K562 (cell line): Measurements from ENCODE around the gene CCDC27. TPM values are rescaled to one million over a fixed set of nuclear protein-coding genes. Genes with fewer than 3 reads are reported as not detected.

Source experiments
- BRD4 ChIP-seq: fragments of 200-600 bp; sonication (generic); IDR thresholded peaks from 2 replicates; pipeline ENCODE4 v1.6.1; 2017; ENCODE audit warnings: inconsistent platforms
- HDGF ChIP-seq: fragments of 450-650 bp; IDR thresholded peaks from 2 replicates; pipeline ENCODE4 v1.6.1; 2016
- KHSRP ChIP-seq: fragments of 450-650 bp; IDR thresholded peaks from 2 replicates; pipeline ENCODE4 v1.6.1; 2017
- KLF13 ChIP-seq: fragments of 450-650 bp; IDR thresholded peaks from 2 replicates; pipeline ENCODE4 v1.6.1; 2016; ENCODE audit warnings: missing genetic modification characterization, low read depth, mild to moderate bottlenecking, missing compliant biosample characterization, moderate library complexity, borderline replicate concordance
- MEF2A ChIP-seq: IDR thresholded peaks from 2 replicates; pipeline ENCODE4 v1.6.1; 2011; ENCODE audit warnings: low read depth, mild to moderate bottlenecking, low read length, moderate library complexity; ENCODE audit not compliant: control insufficient read depth
- NFE2 ChIP-seq: IDR thresholded peaks from 2 replicates; pipeline ENCODE4 v1.6.1; 2014; ENCODE audit warnings: antibody characterized with exemption, low read depth
- PCBP2 ChIP-seq: fragments of 200-400 bp; formaldehyde crosslinking; IDR thresholded peaks from 2 replicates; pipeline ENCODE4 v1.6.1; 2018; ENCODE audit warnings: low read length, low read depth, mild to moderate bottlenecking, moderate library complexity; ENCODE audit not compliant: poor library complexity, severe bottlenecking
- RCOR1 ChIP-seq, 2 experiments: IDR thresholded peaks; 2 replicates each; pipeline ENCODE4 v1.6.1; 2012; ENCODE audit warnings: low read depth in 2 of 2, low read length in 2 of 2, borderline replicate concordance in 1 of 2, improper control_type of control experiment in 1 of 2
- SAFB2 ChIP-seq: fragments of 200-400 bp; formaldehyde crosslinking; IDR thresholded peaks from 2 replicates; pipeline ENCODE4 v1.6.1; 2018; ENCODE audit warnings: borderline replicate concordance, low read length, low read depth, moderate library complexity; ENCODE audit not compliant: severe bottlenecking
- SLC30A9 ChIP-seq: fragments of 250-450 bp; sonication (Bioruptor Pico); IDR thresholded peaks from 2 replicates; pipeline ENCODE4 v1.8.0; 2022; ENCODE audit warnings: mild to moderate bottlenecking, moderate library complexity
- ZFP36 ChIP-seq: fragments of 150-350 bp; IDR thresholded peaks from 2 replicates; pipeline ENCODE4 v1.6.1; 2018; ENCODE audit warnings: low read length, low read depth; ENCODE audit not compliant: partially characterized antibody
- ZNF592 ChIP-seq: fragments of 450-650 bp; IDR thresholded peaks from 2 replicates; pipeline ENCODE4 v1.6.1; 2017; ENCODE audit warnings: antibody characterized with exemption, mild to moderate bottlenecking
- ZNF79 ChIP-seq: fragments of 250-450 bp; sonication (Bioruptor Pico); IDR thresholded peaks from 2 replicates; pipeline ENCODE4 v1.4.0; 2020; ENCODE audit warnings: low read depth, mild to moderate bottlenecking, moderate library complexity
- polyA plus RNA-seq, 8 experiments: library from polyadenylated mRNA; depleted of rRNA in 4 of 8; stranded (reverse) in 5 of 8; unstranded in 3 of 8; fragments of >200 nt; fragmentation: Nextera tagmentation in 2 of 8; fragmentation: Illumina TruSeq in 1 of 8; extraction: Ambion mirVana in 2 of 8; extraction: Trizol in 1 of 8; gene quantifications; 2 replicates each; pipeline versions ENCODE4 v1.2.1 to v1.2.3, GENCODE V29; 2011 to 2014; ENCODE audit warnings: inconsistent platforms in 1 of 8, missing spikeins in 1 of 8
- total RNA-seq, 7 experiments: library from RNA; depleted of rRNA in 6 of 7; stranded (reverse); fragments of >200 nt in 6 of 7; fragmentation: Illumina TruSeq in 2 of 7; extraction: Trizol in 2 of 7; gene quantifications; 2 replicates each; pipeline versions ENCODE4 v1.2.1 to v1.2.3, GENCODE V29; 2011 to 2021; ENCODE audit warnings: low replicate concordance in 1 of 7
- TF ChIP-seq, protein P1 (sequence below): sonication (generic); formaldehyde crosslinking; IDR thresholded peaks from 2 replicates; pipeline ENCODE4 v1.5.0; 2020; ENCODE audit warnings: missing genetic modification reagents

The CCDC27 gene
- total and polyA plus RNA-seq, 9 of the 15 experiments (the other 6 are each of a cell fraction or from before 2014, with no cell fraction given) = 0.01 to 0.04 TPM; not detected in 7

DNA sequence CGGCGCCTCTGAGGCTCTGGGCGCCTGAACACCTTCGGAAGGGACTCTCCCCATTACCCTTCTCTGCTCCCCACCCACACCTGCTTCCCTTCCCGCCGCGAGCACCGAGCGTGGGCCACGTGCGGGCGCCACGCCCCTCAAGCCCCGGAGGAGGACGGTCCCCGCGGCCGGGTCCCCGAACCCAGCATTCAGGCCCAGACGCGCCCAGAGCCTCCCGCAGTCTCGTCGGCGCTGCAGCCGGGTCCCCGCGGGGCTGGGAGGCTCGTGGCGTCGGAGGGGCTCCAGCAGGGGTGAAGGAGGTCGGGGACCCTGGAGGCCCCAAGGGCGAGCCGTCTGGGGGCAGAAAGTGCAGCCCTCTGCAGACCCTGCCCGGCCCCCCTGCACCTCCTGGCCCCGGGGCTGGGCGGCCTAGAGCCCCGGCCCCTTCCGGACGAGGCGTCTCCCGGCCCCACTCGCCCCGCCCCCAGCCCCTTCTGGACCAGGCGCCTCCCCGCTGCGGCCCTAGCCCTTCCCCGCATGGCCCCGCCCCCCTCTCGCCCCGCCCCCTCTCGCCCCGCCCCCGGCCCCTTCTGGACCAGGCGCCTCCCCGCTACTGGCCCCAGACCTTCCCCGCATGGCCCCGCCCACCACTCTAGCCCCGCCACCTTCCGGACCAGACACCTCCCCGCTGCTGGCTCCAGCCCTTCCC lies 19.9 kb downstream of the CCDC27 start (continued):
- TF ChIP-seq ZFP36 (no peak), ZNF79 (CRISPR knock-in tag) (no peak), SLC30A9 (CRISPR knock-in tag) (no peak), BRD4 (no peak), RCOR1 (IDR thresholded peaks at IDR 0.05; ENCODE audit: borderline replicate concordance in 1 of 2, low read depth in 2 of 2, low read length in 2 of 2) (no peak), HDGF (no peak), ZNF592 (no peak), KLF13 (tag) (peak; percentile 95), MEF2A (no peak), PCBP2 (no peak), NFE2 (no peak), SAFB2 (no peak), KHSRP (no peak)
- TF ChIP-seq, protein P1, sequence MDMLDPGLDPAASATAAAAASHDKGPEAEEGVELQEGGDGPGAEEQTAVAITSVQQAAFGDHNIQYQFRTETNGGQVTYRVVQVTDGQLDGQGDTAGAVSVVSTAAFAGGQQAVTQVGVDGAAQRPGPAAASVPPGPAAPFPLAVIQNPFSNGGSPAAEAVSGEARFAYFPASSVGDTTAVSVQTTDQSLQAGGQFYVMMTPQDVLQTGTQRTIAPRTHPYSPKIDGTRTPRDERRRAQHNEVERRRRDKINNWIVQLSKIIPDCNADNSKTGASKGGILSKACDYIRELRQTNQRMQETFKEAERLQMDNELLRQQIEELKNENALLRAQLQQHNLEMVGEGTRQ (CRISPR knock-in tag) = peak; percentile 66
